Measurements from ENCODE around the gene ANGPT4.

The ANGPT4 gene

GRCh38 chr20:940926-941325 is 24.8 kb upstream of the ANGPT4 start:
- no peak for DNase-seq (ENCODE audit: low read depth, low spot score)

DNA sequence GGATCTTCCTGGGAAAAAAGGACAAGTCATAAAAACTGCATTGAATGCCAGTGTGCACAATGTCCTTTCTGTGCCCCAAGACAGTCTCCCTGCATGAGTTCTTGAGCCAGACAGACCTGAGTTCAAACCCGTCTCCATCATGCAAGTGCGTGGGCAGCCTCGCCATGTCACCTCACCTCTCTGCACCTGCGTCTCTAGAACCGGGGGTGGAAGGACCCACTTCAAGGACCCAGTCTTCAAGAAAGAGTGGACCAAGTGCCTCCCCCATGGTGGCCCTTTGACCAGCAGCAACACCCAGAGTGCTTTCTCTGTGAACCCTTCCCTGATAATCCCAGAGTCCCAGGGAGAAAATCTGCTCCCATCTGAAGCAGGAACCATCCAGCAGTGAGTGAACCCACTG is 23.5 kb upstream of the ANGPT4 start:
- DNase-seq (ENCODE audit: low read depth, low spot score), result no peak

DNA sequence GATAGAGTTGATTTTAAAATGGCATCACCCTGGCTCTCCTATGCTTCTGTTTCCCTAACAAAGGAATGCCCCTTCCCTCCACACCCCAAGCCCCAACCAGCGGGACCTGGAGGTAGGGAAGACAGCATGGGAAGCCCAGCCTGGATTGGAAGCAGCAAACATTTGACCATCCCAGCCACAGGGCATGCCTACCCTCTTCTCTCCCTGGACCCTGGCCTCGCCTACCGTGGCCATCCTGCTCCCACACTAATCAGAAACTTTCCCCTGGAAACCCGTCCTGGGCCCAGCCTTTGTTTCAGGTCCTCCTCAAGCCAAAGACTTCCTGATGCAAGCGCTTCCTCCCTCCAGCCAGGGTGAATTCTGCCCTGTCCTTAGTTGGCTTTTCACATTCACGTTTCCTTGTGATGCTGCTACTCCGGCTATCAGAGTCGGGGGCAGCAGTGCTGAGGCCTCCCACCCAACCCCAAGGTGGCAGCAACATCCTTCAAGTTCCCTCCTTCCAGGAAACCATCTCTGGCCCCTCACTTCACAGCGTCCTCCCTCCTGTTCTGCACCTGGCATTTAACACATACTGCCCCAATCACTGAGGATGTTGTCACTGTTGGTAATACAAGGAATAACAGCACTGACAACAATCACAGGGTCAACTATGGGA is 18.2 kb upstream of the ANGPT4 start:
- no peak for DNase-seq (ENCODE audit: low read depth, low spot score)

GRCh38 chr20:933029-933428 is 16.9 kb upstream of the ANGPT4 start:
- DNase-seq (ENCODE audit: low read depth, low spot score), result no peak

DNA sequence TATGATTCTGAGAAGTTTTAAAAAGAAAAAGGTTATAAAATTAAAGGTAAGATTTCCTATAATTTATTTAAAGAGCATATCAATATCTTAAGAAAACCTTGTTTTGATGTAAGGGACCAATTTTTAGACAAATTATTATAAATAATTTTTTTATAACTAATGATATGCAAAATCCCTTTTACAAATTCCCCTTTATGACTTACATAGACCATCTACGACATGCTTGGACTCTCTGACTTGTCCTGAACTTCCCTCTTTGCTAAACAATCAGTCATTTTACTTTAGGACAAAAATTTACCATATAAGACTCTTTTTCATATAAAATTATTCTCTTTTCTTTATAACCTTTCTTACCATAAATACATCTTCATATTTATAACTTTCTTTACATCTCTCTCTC is 15.3 kb upstream of the ANGPT4 start:
- DNase-seq (ENCODE audit: low read depth, low spot score), result no peak

- DNase-seq (ENCODE audit: low read depth, low spot score), result no peak
Measured at GRCh38 chr20:926670-927069, 10.5 kb upstream of the ANGPT4 start.

- DNase-seq (ENCODE audit: low read depth, low spot score), result no peak
Measured at GRCh38 chr20:925516-925915, 9.4 kb upstream of the ANGPT4 start.

DNA sequence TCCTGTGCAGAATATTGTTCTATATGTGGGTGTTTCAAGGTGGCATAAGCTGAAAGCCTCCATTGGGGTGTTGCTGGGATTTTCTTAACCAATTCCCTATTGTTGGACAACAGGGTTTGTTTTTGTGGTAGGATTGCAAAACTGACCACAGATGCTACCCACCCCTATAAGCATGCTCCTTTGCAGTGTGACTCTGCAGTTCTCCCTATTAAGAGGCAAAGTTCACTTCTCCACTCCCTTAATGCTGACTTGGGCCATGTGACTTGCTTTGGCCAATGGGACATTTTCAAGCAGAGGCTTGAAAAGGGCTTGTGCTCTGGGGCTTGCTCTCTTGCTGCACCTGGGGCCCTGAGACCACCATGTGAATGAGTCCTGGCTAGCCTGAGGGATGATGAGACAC is 8.5 kb upstream of the ANGPT4 start:
- DNase-seq (ENCODE audit: low read depth, low spot score), result no peak

DNA sequence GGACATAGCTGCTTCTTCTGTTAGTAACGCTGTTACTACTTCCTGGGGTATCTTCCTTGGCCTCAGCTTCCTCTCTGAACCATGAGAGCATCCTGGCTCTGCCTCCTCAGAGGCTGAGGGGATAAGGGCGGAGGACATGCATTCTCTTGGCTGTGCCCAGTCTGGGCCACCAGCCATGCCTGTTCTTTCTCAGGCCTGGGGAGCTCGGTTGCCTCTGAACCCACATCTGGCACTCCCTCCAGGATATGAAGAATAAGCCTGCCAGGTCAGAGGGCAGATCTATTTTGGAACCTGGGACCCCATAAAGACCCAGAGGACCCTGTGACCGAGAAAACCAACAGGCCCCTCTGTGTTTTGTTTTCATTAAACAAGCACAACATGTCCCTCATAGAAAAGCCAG is 6.6 kb upstream of the ANGPT4 start:
- no peak for DNase-seq (ENCODE audit: low read depth, low spot score)

- no peak for DNase-seq (ENCODE audit: low read depth, low spot score)
Measured at GRCh38 chr20:921068-921467, 4.9 kb upstream of the ANGPT4 start.

- no peak for DNase-seq (ENCODE audit: low read depth, low spot score)
Measured at GRCh38 chr20:920311-920710, 4.2 kb upstream of the ANGPT4 start.

DNA sequence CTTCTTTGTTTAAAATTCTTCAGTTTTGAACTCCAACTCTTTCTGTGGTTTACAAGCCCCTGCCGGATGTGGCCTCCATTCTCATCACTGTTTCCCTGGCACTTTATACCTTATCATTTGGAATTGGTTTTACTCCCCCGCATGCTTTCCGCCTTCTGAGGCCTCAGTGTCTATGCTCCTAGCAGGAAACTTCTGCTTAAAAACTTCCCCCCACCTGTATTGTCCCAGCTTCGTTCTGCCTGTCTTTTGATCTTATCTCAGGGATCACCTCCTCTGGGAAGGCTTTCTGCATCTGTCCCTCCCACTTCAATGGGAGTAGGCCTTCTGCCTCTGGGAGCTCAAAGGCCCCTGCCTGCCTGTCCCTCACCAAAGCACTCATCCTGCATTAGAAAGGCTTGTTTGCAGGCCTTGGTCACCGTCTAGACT is 3.4 kb upstream of the ANGPT4 start:
- DNase-seq (ENCODE audit: low read depth, low spot score), result no peak

- DNase-seq (ENCODE audit: low read depth, low spot score), result no peak
Measured at GRCh38 chr20:917416-917815, 1.3 kb upstream of the ANGPT4 start.

DNA sequence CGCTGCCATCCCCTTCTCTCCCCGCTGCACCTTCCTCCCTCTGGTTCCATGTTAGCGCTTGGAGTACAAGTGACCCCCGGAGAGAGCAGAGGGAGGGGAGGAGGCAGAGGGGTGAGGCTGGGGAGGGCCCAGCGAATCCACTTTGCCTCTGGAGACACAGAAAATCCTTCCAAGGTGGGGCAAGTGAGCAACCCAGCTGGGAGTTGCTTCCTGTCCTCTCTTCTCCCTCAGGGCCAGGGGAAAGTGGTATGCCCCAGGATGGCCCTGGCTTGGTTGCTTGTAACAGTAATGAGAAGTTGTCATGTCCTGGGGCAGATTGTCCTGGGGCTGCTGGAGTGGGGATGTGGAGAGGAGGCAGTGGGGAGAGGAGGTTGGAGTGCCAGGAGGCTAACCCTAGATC is 691 bp upstream of the ANGPT4 start:
- DNase-seq (ENCODE audit: low read depth, low spot score), result no peak

GRCh38 chr20:914727-915498 is 1.2 kb downstream of the ANGPT4 start:
- DNase-seq (ENCODE audit: low read depth, low spot score), result no peak

DNA sequence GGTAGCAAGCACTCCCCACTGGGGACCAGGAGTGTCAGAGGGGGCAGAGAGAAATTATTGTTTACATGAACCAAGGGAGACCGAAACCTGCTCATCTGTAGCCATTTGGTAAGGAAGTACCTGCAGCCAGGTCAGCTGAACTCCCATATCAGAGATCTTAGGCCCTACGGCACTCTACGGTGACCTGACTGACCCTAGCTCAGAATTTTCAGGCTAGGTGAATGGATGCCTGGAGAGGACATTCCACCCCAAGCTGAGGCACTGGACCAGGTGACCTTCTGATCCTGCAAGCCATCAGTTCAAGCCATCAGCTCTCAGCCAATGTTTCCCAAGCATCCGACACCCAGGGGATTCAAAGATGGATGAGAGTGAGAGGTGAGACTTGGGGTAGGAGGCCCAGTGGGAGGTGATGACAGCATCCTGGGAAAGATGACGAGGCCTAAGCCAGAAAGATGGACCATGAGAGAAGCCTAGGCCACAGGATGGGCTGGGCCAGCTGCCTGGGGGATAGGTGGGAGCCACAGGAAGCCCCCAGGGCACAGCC is 2.8 kb downstream of the ANGPT4 start:
- no peak for DNase-seq (ENCODE audit: low read depth, low spot score)

DNA sequence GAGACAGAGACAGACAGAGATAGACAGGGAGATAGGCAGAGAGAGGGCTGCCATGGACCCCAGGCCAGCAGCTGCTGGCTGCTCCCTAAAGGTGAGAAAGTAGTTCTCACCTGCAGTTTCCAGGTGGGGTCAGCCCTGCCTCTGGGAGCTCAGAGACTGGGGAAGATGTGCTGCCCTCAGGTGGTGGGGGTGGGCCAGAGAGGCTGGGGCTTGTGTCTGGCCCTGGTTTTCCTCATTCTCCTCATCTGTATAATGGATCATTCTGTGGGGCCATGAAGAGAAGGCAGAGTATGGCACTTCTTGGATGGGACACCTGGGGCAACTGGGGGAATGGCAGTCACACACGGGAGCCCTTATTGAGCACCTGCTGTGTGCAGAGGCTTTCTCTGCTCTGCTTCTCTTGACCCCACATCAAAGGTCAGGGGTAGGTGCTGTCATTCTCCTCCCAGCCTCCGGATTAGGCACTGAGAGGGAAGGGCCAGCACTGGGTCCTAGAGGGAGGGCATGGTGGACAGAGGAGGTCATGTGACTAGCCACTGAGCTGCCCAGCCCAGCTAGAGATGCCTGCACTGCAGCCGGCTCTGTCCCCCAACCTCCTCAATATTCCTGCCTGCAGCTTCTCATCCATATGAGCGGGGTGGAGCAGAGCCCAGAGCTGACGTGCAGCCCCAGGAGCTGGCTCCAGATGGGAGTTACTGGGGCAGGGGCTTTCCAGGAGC is 4.1 kb downstream of the ANGPT4 start:
- no peak for DNase-seq (ENCODE audit: low read depth, low spot score)

DNA sequence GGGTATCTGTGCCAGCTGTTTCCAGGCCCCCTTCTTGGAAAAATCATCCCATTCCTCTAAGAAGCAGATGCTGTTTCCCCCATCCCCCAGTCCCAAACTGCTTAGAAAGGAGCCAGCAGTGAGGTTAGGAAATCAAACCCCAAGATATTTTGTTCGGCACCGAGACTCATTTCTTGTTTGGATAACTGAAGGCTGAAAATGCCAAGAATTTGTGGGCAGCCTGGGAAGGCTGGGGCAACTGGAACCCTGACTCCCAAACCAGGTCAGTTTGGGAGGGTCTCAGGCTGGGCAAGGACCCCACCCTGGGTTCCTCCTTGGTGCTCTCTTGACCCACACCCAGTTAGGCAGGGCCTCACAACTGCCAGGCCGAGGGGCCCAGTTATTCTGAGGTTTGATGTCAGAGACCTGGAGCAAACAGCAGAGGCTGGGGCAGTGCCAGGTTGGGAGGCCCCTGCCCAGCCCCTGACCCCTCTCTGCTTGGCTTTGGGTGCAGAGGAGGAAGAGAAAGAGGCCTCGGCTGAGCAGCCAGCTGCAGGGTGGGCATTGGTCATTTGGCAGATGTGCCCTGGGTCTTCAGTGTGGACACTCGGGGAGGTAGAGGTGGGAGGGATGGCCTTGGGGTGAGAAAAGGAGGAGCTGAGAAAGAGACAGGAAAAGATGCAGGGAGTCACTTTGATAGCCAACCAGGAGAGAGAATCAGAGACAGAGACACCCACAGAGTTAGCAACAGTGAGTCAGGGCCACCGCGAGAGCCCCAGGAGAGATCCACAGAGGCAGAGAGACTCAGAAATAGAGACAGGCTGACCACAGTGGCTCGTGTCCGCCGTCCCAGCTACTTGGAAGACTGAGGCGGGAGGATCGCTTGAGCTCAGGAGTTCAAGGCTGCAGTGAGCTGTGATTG is 5.0 kb downstream of the ANGPT4 start:
- DNase-seq (ENCODE audit: low read depth, low spot score), result no peak

DNA sequence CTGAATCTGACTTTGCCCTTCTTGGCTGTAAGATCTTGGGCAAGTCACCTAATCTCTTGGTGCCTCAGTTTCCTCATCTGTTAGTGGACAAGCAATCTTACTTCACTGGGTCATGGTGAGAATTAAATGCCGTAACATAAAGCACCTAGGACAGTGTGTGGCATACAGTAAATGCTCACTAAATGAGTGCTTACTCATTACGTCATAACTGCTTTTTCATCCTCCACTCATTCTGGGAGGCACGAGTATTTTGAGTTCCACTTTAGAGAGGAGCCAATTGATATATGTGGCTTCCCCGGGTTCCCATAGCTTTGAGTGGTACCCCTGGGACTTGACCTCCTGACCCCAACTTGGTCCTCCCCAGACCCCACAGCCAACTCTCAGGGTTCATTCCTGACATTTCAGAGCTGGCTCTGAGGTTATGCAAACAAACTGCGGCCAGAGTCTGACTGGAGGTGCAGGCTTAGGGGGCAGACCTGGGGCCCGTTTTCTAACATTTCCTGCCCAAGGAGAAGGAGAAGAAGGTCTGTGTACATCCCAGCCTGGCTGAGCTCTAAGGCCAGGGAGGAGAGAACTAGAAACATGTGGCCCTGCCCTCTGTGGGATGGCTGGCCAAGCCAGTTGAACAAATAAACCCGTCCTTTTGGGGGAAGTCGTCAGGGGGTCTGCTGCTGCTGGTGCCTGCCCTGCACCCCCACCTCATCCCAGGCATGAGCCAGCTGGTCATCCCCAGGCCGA is 5.8 kb downstream of the ANGPT4 start:
- no peak for DNase-seq (ENCODE audit: low read depth, low spot score)

- DNase-seq (ENCODE audit: low read depth, low spot score), result no peak
Measured at GRCh38 chr20:909641-910040, 6.5 kb downstream of the ANGPT4 start.
